GM18861 (cell line): ENCODE results near the gene DYNLT2B.
"Not testable (repeated sequence)": the region's sequence is repeated elsewhere in the genome, so short reads cannot be mapped to it uniquely, and the experiment has no call there.

Source experiments
- ATAC-seq: cut with Tn5 transposase; IDR thresholded peaks from one replicate; pipeline ENCODE4 v1.9.1; 2021; ENCODE audit not compliant: unreplicated experiment

DYNLT2B gene

DNA sequence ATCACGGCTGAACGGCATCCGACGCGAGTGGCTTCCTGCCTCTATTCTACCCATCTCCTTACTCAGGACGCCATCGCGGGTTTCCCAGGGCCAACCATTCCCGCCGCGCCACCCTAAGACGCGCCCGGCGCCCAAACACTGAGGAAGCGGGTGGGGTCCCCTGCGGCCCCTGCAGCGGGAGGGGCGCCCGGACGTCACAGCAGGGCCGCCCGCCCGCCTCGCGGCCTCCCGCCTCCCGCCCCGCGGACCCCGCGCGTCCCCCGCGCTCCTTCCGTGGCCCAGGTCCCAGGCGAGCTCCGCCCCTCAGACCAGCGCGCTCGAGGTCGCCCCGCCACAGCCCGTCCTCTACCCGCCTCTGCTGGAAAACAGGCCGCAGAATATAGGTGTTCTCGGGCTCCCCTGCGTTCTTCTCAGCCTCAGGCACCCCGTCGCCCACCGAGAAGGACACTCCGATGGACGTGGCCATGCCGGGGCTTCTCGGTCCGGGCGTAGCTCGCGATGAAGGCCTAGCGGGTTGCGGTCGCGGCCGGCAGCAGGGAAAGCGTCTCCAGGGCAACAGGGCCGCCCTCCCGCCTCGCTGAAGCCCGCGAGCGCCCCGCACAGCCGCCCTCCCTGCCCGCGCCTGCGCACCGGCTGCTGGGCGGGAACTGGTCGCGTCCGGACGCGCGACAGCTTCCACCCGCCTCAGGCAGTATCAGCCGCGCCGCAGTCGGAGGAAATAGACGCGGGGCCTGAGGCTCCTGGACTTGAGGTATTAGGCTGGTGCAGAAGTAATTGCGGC is at the start of gene DYNLT2B:
TSS of gene DYNLT2B (minus strand) at position 554 of the 781 bp plus-strand sequence. CDS start at position 466, 88 bp downstream.
- peak; percentile 75 for ATAC-seq

GRCh38 chr3:196365736-196366135 is 47.7 kb upstream of the DYNLT2B start:
- no peak for ATAC-seq

GRCh38 chr3:196360586-196360985 is 42.5 kb upstream of the DYNLT2B start:
- no peak for ATAC-seq

DNA sequence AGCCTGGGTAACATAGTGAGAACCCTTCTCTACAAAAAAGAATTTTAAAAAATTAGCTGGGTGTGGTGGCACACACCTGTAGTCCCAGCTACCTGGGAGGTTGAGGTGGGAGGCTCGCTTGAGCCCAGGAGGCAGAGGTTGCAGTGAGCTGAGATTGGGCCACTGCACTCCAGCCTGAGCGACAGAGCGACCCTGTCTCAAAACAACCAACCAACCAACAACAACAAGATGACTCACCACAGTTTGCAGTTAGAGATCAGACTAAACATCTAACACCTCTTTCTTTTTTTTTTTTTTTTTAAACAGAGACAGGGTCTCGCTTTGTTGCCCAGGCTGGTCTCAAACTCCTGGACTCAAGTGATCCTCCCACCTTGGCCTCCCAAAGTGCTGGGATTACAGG is 40.5 kb upstream of the DYNLT2B start:
- not testable (repeated sequence) for ATAC-seq

DNA sequence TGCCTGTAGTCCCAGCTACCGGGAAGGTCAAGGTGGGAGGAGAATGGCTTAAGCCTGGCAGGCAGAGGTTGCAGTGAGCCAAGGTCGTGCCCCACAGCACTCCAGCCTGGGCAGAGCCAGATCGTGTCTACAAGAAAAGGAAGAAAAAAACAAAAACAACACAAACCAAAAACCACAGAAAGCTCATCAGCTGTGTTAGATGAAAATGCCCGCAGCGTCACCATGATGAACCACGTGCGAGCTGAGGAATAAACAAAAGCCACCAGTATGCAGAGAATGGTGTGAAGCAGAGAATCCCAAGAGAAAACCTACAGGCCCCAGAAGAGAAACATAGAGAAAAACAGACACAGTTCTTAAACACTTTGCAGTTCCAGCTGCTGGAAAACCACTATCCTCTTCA is 39.9 kb upstream of the DYNLT2B start:
- ATAC-seq: no peak

DNA sequence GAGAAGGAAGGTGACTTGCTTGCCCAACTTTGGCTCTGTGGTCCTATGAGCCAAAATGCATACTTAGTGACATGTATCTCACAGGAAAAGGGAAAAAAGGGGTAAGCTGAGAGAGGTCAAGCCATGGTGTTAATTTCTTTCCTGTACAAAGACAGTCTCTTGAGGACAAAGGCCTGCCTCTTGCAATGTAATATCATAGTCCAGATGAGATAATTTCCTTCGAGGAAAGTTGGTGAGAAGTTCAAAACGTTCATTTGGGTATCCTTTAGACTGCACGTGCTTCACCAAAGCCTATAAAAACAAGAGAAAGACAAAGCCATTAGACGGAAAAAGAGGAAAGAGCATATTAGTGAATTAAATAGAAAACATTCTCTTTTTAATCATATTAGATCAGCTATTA is 38.5 kb upstream of the DYNLT2B start:
- no peak for ATAC-seq

GRCh38 chr3:196355668-196356067 is 37.6 kb upstream of the DYNLT2B start:
- no peak for ATAC-seq

GRCh38 chr3:196354132-196354531 is 36.1 kb upstream of the DYNLT2B start:
- no peak for ATAC-seq

DNA sequence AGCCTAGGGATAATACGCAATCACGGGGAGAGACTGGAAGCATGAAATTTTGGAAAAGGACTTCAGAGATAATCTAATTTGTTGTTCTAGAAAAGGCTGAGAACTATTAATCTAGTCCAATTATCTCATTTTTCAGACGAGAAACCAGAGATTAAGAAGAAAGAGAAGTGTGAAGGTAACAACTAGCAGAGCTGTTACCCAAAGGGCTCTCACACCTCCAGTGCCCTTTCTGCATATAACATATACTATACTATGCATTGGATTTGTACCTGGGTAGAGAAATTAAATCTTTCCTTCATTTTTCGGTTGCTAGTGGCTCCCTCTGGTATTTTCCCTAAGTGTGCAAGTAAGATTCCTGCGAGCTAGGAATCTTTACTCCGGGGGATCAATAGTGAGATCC is 33.5 kb upstream of the DYNLT2B start:
- ATAC-seq: no peak

DNA sequence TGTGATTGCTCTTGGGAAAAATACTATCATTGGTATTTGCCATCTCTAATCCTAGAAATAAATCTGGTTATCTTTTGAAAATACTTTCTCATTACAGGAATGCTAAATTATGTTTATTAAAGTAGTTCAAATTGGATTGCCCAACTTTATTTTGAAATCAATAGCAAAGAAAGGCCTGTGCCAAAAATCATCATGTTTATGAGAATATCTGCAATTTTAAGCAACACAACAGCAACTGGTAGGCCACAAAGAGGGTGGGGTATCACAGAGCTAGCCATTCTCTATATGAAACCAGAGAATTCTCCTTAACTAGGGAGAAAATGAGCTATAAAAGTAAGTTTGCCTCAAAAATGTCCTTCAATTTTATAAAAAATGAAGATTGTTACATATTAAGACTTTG is 32.0 kb upstream of the DYNLT2B start:
- no peak for ATAC-seq

DNA sequence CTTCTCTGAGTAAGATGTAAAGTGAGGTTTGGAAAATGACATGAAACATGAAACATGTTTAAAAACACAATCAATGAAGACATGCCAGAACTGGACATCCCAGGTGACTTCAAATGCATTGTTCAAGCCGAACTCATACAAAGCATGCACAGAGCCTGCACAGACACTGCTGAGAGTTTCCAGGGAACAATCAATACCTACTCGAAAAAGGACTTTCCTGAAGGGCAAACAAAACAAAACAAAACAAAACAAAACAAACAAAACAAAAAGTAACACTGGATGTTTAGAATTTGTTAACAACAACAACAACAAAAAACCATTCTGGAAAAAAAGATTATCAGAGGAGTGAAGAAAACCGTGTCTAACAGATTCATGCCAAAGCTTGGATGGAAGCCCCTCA is 30.7 kb upstream of the DYNLT2B start:
- ATAC-seq: no peak

GRCh38 chr3:196344663-196345062 is 26.6 kb upstream of the DYNLT2B start:
- no peak for ATAC-seq

DNA sequence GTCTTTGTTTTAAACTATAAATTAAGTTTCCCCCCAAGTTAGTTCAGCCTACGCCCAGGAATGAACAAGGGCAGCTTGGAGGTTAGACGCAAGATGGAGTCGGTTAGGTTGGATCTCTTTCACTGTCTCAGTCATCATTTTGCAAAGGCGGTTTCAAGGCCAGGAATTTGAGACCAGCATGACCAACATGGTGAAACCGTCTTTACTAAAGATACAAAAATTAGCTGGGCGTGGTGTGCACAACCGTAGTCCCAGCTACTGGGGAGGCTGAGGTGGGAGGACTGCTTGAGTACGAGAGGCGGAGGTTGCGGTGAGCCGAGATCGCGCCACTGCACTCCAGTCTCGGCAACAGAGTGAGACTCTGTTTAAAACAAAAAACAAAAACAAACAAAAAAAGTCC is 25.9 kb upstream of the DYNLT2B start:
- not testable (repeated sequence) for ATAC-seq

GRCh38 chr3:196341137-196341536 is 23.1 kb upstream of the DYNLT2B start:
- ATAC-seq: no peak

GRCh38 chr3:196340466-196340865 is 22.4 kb upstream of the DYNLT2B start:
- no peak for ATAC-seq

GRCh38 chr3:196339493-196340254 is 21.6 kb upstream of the DYNLT2B start:
- no peak for ATAC-seq

DNA sequence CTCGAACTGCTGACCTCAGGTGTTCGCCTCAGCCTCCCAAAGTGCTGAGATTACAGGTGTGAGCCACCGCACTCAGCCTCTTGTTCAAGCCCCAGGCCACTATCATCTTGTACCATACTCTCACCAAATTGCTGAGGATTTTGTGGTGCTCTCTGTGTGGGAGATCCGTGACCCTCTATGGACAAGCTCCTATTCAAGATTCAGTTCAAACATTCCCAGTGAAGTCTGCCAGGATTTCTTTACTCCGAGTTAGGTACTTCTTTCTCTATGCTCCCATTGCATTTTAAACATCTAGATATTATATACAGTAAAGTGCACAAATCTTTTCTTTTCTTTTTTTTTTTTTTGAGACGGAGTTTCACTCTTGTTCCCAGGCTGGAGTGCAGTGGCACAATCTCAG is 21.0 kb upstream of the DYNLT2B start:
- no peak for ATAC-seq

DNA sequence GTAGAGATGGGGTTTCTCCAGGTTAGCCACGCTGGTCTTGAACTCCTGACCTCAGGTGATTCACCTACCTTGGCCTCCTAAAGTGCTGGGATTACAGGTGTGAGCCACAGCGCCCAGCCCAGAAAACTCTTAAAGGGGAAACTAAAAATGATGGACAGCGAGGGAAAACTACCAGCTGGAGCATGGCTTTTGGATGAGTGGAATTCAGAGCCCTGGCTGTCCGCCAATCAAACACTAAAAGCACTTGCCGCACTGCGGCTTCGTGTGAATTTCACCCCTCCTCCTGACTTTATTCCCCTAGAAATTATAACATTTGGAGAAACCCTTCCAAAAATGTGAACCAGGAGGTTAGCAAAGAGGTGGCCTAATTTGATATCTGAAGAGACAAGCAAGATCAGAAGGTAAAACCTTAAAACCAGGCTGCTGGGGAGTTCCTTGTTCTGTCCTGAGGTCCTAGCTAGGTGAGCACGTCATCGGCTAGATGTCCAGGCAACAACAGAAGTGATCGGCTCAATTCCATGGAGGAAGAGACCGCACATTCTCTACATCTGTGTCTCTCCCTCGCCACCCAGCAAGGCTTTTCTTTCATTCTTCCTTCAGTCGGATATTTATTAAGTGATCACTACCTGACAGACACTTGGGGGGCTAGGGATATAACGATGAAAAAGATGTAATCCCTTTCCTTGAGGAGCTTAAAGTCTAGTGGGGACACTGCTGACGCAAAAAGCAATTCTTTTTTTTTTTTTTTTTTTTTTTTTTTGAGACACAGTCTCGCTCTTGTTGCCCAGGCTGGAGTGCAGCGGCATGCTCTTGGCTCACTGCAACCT is 18.5 kb upstream of the DYNLT2B start:
- no peak for ATAC-seq

GRCh38 chr3:196335503-196335948 is 17.5 kb upstream of the DYNLT2B start:
- ATAC-seq: no peak

- no peak for ATAC-seq
Observed at GRCh38 chr3:196334982-196335381, 16.9 kb upstream of the DYNLT2B start.

DNA sequence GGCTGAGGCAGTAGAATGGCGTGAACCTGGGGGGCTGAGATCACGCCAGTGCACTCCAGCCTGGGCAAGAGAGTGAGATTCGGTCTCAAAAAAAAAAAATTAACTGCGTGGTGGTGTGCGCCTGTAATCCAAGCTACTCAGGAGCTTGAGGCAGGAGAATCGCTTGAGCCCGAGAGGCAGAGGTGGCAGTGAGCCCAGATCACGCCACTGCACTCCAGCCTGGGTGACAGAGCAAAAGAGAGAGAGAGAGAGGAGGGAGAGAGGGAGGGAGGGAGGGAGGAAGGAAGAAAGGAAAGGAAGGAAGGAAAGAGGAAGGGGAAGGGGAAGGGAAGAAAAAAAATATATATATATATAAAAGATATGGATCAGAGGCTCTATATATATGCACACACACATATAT is 14.1 kb upstream of the DYNLT2B start:
- ATAC-seq: no peak
